ENCODE data around the gene HLA-DPA1.

Gene HLA-DPA1

GRCh38 chr6:33030245-33030644, 43.2 kb downstream of the HLA-DPA1 start:
- Mint-ChIP-seq H3K9me3 (peaks cover 5 to 9% of the 10 kb centered on the region in 2 donors), H3K4me3 (peak overlapping the region; percentile 74 to 84), H3K27ac (peak overlapping the region; percentile 99), H3K36me3 (peaks cover 5 to 9% of the 10 kb centered on the region in 2 donors), H3K27me3 (no peaks in the 10 kb centered on the region), H3K4me1 (peaks cover 37 to 67% of the 10 kb centered on the region in 2 donors)
- no peak for ATAC-seq (replicated peaks)
- no peak for DNase-seq

- DNase-seq (peak; percentile 92), ATAC-seq (replicated peaks) (peak; percentile 86 to 89)
- Mint-ChIP-seq H3K9me3 (peaks cover 3 to 4% of the 10 kb centered on the region in 2 donors), H3K4me1 (peaks cover 41 to 73% of the 10 kb centered on the region in 2 donors), H3K27me3 (no peaks in the 10 kb centered on the region), H3K27ac (peak overlapping the region; percentile 99), H3K36me3 (peaks cover 2 to 4% of the 10 kb centered on the region in 2 donors), H3K4me3 (peak overlapping the region; percentile 74 to 84)
Observed at GRCh38 chr6:33029328-33030184, 43.9 kb downstream of the HLA-DPA1 start.

GRCh38 chr6:33028220-33028849, 45.1 kb downstream of the HLA-DPA1 start:
- H3K36me3 Mint-ChIP-seq = peaks cover 0 to 2% of the 10 kb centered on the region in 2 donors
- H3K4me3 Mint-ChIP-seq = peak overlapping the region; percentile 50 to 84
- peak overlapping the region; percentile 99 for H3K27ac Mint-ChIP-seq
- ATAC-seq (replicated peaks) (peak; percentile 21 to 24), DNase-seq (no peak)
- peaks cover 39 to 68% of the 10 kb centered on the region in 2 donors for H3K4me1 Mint-ChIP-seq
- peaks cover 0 to 1% of the 10 kb centered on the region in 2 donors for H3K9me3 Mint-ChIP-seq
- H3K27me3 Mint-ChIP-seq = no peaks in the 10 kb centered on the region

- Mint-ChIP-seq H3K27ac (peak overlapping the region; percentile 15), H3K36me3 (no peaks in the 10 kb centered on the region), H3K4me3 (no peak overlapping the region), H3K9me3 (peaks cover 0 to 1% of the 10 kb centered on the region in 2 donors), H3K4me1 (peaks cover 38 to 60% of the 10 kb centered on the region in 2 donors), H3K27me3 (no peaks in the 10 kb centered on the region)
- ATAC-seq (replicated peaks) (no peak), DNase-seq (no peak)
Observed at GRCh38 chr6:33024521-33024920, 48.9 kb downstream of the HLA-DPA1 start.

DNA sequence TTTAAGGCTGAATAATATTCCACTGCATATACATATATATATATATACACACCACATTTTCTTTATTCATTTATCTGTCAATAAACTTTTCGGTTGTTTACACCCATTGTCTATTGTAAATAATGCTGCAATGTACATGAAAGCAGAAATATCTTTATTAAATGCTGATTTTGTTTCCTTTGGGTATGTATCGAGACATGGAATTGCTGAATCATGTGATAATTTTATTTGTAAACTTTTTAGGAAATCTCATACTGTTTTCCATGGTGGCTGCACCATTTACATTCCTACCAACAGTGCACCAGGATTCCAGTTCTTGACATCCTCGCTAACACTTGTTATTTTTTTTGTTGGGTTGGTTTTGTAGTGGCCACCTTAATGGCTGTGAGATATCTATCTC, 49.9 kb downstream of the HLA-DPA1 start:
- H3K36me3 Mint-ChIP-seq = no peaks in the 10 kb centered on the region
- no peaks in the 10 kb centered on the region for H3K27me3 Mint-ChIP-seq
- ATAC-seq (replicated peaks) (no peak), DNase-seq (no peak)
- no peak overlapping the region for H3K4me3 Mint-ChIP-seq
- H3K27ac Mint-ChIP-seq = no peak overlapping the region
- peaks cover 37 to 61% of the 10 kb centered on the region in 2 donors for H3K4me1 Mint-ChIP-seq
- peaks cover 0 to 1% of the 10 kb centered on the region in 2 donors for H3K9me3 Mint-ChIP-seq

DNA sequence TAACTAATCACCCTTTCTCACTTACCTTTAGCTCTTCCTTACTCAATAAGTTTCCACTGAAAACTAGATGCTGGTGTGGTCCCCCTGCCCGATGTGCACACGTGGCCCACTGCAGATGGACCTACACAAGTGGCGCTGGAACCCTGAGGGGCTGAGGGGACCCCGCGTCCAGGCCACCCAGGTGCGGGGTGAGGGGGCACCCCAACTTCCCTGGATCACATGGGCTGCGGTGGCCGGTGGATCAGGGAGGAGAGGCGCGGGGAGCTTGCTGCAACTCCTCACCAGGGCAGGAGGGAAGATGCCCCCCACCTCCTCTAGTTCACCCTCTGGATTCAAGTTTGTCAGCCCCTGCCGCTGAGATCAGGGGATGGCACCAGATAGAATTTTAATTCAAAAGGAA, 51.5 kb downstream of the HLA-DPA1 start:
- H3K36me3 Mint-ChIP-seq = no peaks in the 10 kb centered on the region
- H3K9me3 Mint-ChIP-seq = peaks cover 0 to 1% of the 10 kb centered on the region in 2 donors
- ATAC-seq (replicated peaks) (no peak), DNase-seq (no peak)
- H3K4me3 Mint-ChIP-seq = no peak overlapping the region
- peaks cover 43 to 62% of the 10 kb centered on the region in 2 donors for H3K4me1 Mint-ChIP-seq
- no peaks in the 10 kb centered on the region for H3K27me3 Mint-ChIP-seq
- peak overlapping the region; percentile 84 for H3K27ac Mint-ChIP-seq

GRCh38 chr6:33019372-33019771, 54.1 kb downstream of the HLA-DPA1 start:
- Mint-ChIP-seq H3K27me3 (no peaks in the 10 kb centered on the region), H3K36me3 (peaks cover 0 to 3% of the 10 kb centered on the region in 2 donors), H3K4me3 (peak overlapping the region; percentile 71 to 74), H3K27ac (peak overlapping the region; percentile 97), H3K4me1 (peaks cover 54 to 74% of the 10 kb centered on the region in 2 donors), H3K9me3 (peaks cover 0 to 1% of the 10 kb centered on the region in 2 donors)
- peak; percentile 37 to 41 for ATAC-seq (replicated peaks)
- DNase-seq = no peak

DNA sequence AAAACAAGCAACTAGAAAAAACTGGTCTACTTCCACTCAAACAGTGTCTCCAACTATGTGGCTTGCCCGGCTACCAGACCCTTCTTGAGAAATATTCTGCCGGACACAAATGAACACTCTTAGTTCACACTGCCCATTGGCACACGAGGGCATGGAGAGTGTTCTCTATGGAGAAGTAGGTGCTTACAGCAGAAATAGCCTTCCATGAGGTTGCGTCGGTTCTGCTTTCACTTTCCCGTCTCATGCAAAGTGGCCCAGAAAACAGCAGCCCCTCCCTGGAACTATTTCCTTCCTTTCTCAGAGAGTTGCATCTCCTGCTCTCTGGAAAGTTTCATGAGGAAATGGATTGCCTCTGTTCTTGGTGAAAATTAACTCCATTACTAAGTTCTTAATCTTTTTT, 54.5 kb downstream of the HLA-DPA1 start:
- ATAC-seq (replicated peaks) = peak; percentile 86 to 88
- Mint-ChIP-seq H3K27me3 (no peaks in the 10 kb centered on the region), H3K9me3 (peaks cover 0 to 1% of the 10 kb centered on the region in 2 donors), H3K27ac (peak overlapping the region; percentile 97), H3K4me1 (peaks cover 54 to 74% of the 10 kb centered on the region in 2 donors), H3K4me3 (peak overlapping the region; percentile 71 to 74), H3K36me3 (peaks cover 0 to 3% of the 10 kb centered on the region in 2 donors)
- DNase-seq = peak; percentile 80

DNA sequence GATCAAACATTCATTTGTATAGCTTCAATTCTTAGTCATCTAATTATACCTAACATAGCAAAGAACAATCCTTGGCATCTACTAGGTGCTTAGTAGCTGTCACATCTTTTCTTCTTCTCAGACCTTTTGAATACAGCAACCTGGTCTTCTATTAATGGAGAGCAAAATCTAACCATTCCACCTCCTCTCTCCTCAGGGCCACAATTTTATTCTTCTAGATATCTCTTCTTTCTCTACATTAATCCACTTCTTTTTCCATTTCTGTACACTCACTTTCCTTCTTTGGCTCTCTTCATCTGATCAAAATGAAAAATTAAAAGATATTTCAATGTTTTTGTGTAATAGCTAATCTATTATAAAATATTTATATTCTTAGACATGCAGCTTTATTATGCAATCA, 55.0 kb downstream of the HLA-DPA1 start:
- Mint-ChIP-seq H3K4me1 (peaks cover 55 to 74% of the 10 kb centered on the region in 2 donors), H3K9me3 (peaks cover 0 to 1% of the 10 kb centered on the region in 2 donors), H3K27me3 (no peaks in the 10 kb centered on the region), H3K27ac (peak overlapping the region; percentile 97), H3K4me3 (peak overlapping the region; percentile 17 to 70), H3K36me3 (peaks cover 0 to 3% of the 10 kb centered on the region in 2 donors)
- ATAC-seq (replicated peaks) (no peak), DNase-seq (no peak)

DNA sequence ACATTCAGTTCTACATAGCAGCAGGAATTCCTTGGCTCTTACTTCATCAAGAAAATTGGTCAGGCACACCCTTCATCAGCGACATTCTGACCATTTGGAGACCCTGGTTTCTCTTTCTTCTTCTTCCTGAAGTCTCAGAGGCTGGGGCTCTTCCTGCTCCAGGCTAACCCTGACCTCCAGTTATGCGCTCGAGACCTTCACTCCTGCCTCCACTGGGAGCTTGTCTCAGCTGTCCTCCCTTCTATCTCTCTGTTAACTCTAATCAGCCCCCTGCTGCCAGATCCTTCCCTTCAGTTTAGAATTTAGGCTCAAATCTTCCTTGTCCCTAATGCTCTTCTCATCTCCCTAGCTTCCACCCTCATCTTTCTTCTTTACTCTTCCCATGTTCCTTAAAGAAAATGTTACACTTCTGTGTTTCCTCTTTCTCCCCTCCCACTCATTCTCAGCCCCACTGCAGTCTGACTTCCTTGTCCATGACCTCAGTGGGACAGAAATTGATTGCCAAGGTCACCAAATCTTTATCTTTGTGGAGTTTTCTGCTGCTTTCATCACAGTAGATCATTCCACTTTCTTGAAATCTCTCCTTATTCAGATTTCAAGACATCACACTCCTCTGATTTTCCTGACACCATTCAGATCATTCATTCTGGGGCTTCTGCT, 55.6 kb downstream of the HLA-DPA1 start:
- Mint-ChIP-seq H3K36me3 (peaks cover 0 to 3% of the 10 kb centered on the region in 2 donors), H3K27ac (peak overlapping the region; percentile 97), H3K9me3 (no peaks in the 10 kb centered on the region), H3K4me1 (peaks cover 54 to 74% of the 10 kb centered on the region in 2 donors), H3K27me3 (no peaks in the 10 kb centered on the region), H3K4me3 (peak overlapping the region; percentile 3 to 70)
- peak in 1 of 2 donors; percentile 15 for ATAC-seq (replicated peaks)
- DNase-seq = no peak

GRCh38 chr6:33017018-33017417, 56.4 kb downstream of the HLA-DPA1 start:
- no peaks in the 10 kb centered on the region for H3K27me3 Mint-ChIP-seq
- DNase-seq (no peak), ATAC-seq (replicated peaks) (no peak)
- H3K9me3 Mint-ChIP-seq = no peaks in the 10 kb centered on the region
- H3K27ac Mint-ChIP-seq = peak overlapping the region; percentile 97
- H3K4me1 Mint-ChIP-seq = peaks cover 52 to 73% of the 10 kb centered on the region in 2 donors
- peaks cover 0 to 3% of the 10 kb centered on the region in 2 donors for H3K36me3 Mint-ChIP-seq
- peak overlapping the region in 1 of 2 donors; percentile 30 for H3K4me3 Mint-ChIP-seq

GRCh38 chr6:33015798-33016197, 57.7 kb downstream of the HLA-DPA1 start:
- H3K4me1 Mint-ChIP-seq = peaks cover 52 to 62% of the 10 kb centered on the region in 2 donors
- peaks cover 0 to 3% of the 10 kb centered on the region in 2 donors for H3K36me3 Mint-ChIP-seq
- no peaks in the 10 kb centered on the region for H3K9me3 Mint-ChIP-seq
- DNase-seq = no peak
- H3K4me3 Mint-ChIP-seq = peak overlapping the region; percentile 2 to 36
- no peaks in the 10 kb centered on the region for H3K27me3 Mint-ChIP-seq
- ATAC-seq (replicated peaks) = no peak
- peak overlapping the region; percentile 68 for H3K27ac Mint-ChIP-seq

DNA sequence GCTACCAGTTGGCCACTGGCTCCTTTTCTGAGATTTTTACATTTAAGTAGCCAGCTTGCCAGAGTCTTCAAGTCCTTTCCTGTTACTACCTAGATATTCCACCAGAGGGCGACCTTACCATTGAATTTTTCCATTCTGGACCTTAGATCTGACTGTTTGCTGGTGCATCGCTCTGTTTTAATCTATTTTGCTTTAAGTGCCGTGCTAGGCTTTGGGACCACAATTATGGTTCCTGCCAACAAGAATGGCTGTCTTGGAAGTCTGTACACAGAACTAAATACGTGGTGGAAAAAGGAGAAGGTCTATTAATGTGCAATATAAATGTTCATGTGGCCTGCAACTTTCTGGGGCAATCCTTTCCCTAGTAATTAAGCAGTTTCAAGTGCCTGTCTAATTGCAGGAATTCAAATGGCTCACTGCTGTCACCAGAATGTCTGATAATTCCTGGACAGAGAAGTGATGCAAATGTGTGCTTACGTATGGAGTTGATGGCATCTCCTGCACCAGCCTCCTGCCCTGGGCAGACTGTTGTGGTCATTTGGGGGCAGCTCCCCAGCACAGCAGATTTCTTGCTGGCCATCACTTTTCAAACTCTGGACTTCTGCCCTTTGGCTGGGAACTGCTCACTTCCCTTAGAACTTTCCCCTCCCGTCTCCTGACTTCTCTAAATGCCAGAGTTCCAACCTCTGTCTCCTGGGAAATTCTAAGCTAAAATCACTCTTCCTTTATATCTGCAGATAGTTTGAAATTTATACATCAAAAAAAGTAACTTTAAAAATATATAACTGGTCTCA, 58.4 kb downstream of the HLA-DPA1 start:
- DNase-seq = peak; percentile 68
- Mint-ChIP-seq H3K27me3 (no peaks in the 10 kb centered on the region), H3K4me3 (peak overlapping the region; percentile 49 to 58)

More for the DNA sequence above, 58.4 kb downstream of the HLA-DPA1 start:
- peak; percentile 47 to 63 for ATAC-seq (replicated peaks)
- H3K4me1 Mint-ChIP-seq = peaks cover 47 to 59% of the 10 kb centered on the region in 2 donors
- peaks cover 0 to 3% of the 10 kb centered on the region in 2 donors for H3K36me3 Mint-ChIP-seq
- peak overlapping the region; percentile 93 for H3K27ac Mint-ChIP-seq
- H3K9me3 Mint-ChIP-seq = no peaks in the 10 kb centered on the region
